Right lobe of liver (tissue), 6 donors: ENCODE measurements around the gene CCDC180. TPM values are rescaled to one million over a fixed set of nuclear protein-coding genes. Genes with fewer than 3 reads are reported as not detected.

ENCODE experiments used
- ATAC-seq, 4 donors: fragments of 200-7000 bp; cut with Tn5 transposase; one replicate each; pipeline ENCODE4 v1.9.1; 2020; ENCODE audit warnings: mild to moderate bottlenecking in 4 of 4, moderate library complexity in 4 of 4
- DNase-seq, 3 donors: peaks; one replicate each; pipeline ENCODE4 v3.0.0-alpha.2; 2020
- H3K27ac ChIP-seq, 3 donors: fragments of 200-600 bp; one replicate each; pipeline ENCODE4 v1.8.0; 2022
- H3K27me3 ChIP-seq, 2 donors: fragments of 200-600 bp; one replicate each; pipeline ENCODE4 v1.8.0; 2022
- H3K36me3 ChIP-seq, 4 donors: fragments of 200-600 bp; sonication (generic) in 1 of 4; one replicate each; pipeline versions ENCODE4 v1.5.1 to v1.8.0; 2017 to 2022; ENCODE audit warnings: control low read depth in 1 of 4
- H3K4me1 ChIP-seq, 4 donors: fragments of 200-600 bp; sonication (generic) in 1 of 4; one replicate each; pipeline versions ENCODE4 v1.5.1 to v1.8.0; 2017 to 2022; ENCODE audit warnings: control low read depth in 1 of 4
- H3K4me3 ChIP-seq, 3 donors: fragments of 200-600 bp; one replicate each; pipeline ENCODE4 v1.8.0; 2022
- H3K9me3 ChIP-seq, 4 donors: fragments of 200-600 bp; sonication (generic) in 1 of 4; one replicate each; pipeline versions ENCODE4 v1.5.1 to v1.8.0; 2017 to 2022; ENCODE audit warnings: control low read depth in 1 of 4
- POLR2A ChIP-seq: fragments of 450-650 bp; IDR thresholded peaks from one replicate; pipeline ENCODE4 v1.6.1; 2017; ENCODE audit warnings: antibody characterized with exemption, mild to moderate bottlenecking
- WGBS: methylation state at CpG from one replicate; pipeline ENCODE4 v1.1.6; 2018; ENCODE audit warnings: low coverage, low lambda C conversion rate; ENCODE audit not compliant: insufficient coverage; ENCODE audit errors: missing lambda C conversion rate; 5-methylcytosine and 5-hydroxymethylcytosine counted together
- intact Hi-C, 2 donors: fragments of 100-400 bp; cut with DNase I; formaldehyde crosslinking; loops; one replicate each; pipeline versions ENCODE4 v1.11.2 to v1.14.1; 2022
- total RNA-seq, 6 experiments: library from RNA; depleted of rRNA in 2 of 6; stranded (reverse); fragments of >200 nt in 2 of 6; fragmentation: NEBNext Ultra II Directional in 3 of 6; extraction: Animal tissue kit (Norgen Biotek cat#: 25700) in 3 of 6; gene quantifications; one replicate each; pipeline versions ENCODE4 v1.1.0 to v1.2.4, GENCODE V29; 2016 to 2023
- TF ChIP-seq, protein P1 (sequence below), 4 donors: fragments of 200-600 bp in 3 of 4; fragments of 450-650 bp in 1 of 4; IDR thresholded peaks; one replicate each; pipeline versions ENCODE4 v1.5.1 to v1.8.0; 2016 to 2022; ENCODE audit warnings: antibody characterized with exemption in 4 of 4, mild to moderate bottlenecking in 2 of 4
- donor health status: DM: no; HTN: yes; CAD: no.
- donor health status: DM: no; HTN: no; CAD: no.
- donor health status: DM: no; HTN: no; CAD: no.
- donor health status: DM: no; HTN: yes; CAD: no.
- donor health status: DM: no; HTN: yes; CAD: no.

CCDC180 gene
- total RNA-seq, 6 experiments from 2014 or later: 0.31 to 1.5 (median 1.0) TPM

DNA sequence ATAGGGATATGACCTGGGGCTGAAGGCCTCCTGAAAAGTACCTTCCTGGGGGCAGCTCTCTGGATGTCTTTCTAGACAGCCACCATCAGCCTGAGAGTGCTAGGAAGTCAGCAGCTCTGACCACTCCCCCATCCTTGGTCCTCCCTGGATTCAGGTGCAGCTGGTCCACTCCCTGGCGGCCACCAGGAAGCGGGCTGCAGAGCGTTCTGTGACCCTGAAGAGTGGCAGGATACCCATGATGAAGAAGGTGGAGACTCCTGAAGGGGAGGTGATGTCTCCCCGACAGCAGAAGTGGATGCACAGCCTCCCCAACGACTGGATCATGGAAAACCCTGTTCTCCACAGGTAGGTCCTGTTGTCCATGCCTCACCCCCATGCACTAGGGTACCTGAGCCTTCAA is 1.8 kb downstream of the CCDC180 start:
- Histone ChIP-seq H3K9me3 (no peaks in the 10 kb centered on the region), H3K27ac (no peak overlapping the region), H3K36me3 (no peaks in the 10 kb centered on the region), H3K27me3 (no peaks in the 10 kb centered on the region), H3K4me3 (no peak overlapping the region), H3K4me1 (peaks cover 0 to 6% (median 0%) of the 10 kb centered on the region in 4 donors)
- DNase-seq (no peak), ATAC-seq (no peak)
- intact Hi-C loops: no loop called here
- no CpG with 5 or more reads among the region's 5 CpGs for WGBS
- TF ChIP-seq, protein P1, sequence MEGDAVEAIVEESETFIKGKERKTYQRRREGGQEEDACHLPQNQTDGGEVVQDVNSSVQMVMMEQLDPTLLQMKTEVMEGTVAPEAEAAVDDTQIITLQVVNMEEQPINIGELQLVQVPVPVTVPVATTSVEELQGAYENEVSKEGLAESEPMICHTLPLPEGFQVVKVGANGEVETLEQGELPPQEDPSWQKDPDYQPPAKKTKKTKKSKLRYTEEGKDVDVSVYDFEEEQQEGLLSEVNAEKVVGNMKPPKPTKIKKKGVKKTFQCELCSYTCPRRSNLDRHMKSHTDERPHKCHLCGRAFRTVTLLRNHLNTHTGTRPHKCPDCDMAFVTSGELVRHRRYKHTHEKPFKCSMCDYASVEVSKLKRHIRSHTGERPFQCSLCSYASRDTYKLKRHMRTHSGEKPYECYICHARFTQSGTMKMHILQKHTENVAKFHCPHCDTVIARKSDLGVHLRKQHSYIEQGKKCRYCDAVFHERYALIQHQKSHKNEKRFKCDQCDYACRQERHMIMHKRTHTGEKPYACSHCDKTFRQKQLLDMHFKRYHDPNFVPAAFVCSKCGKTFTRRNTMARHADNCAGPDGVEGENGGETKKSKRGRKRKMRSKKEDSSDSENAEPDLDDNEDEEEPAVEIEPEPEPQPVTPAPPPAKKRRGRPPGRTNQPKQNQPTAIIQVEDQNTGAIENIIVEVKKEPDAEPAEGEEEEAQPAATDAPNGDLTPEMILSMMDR (IDR thresholded peaks at IDR 0.05): no peak
- no peak for TF ChIP-seq POLR2A

DNA sequence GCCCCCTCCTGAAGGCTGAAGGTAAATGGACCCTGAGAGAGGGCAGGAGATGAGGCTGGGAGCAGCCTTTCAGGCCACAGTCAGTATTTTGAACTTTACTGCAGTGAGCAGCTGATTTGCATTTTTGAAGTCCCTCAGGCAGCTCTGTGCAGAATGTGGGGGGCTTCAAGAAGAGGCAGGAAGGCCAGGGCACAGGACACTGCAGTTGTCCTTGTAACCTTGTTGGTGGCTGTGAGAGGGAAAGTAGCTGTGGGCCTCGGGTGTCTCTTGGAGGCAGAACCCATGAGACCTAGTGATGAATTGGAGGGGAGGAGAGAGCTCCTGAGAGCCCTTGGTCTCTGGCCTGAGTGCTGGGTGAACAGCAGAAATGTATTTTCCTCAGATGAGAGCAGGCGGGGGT is 2.6 kb downstream of the CCDC180 start:
- no peak for TF ChIP-seq POLR2A
- TF ChIP-seq, protein P1 (IDR thresholded peaks at IDR 0.05): no peak
- H3K9me3 ChIP-seq: no peaks in the 10 kb centered on the region
- no peak overlapping the region for H3K4me3 ChIP-seq
- no peak for DNase-seq
- H3K4me1 ChIP-seq: peaks cover 0 to 6% (median 0%) of the 10 kb centered on the region in 4 donors
- no peak overlapping the region for H3K27ac ChIP-seq
- no peaks in the 10 kb centered on the region for H3K27me3 ChIP-seq
- ATAC-seq: no peak
- no peaks in the 10 kb centered on the region for H3K36me3 ChIP-seq
- WGBS: 90% methylated on average over 2 of the region's 2 CpGs
- intact Hi-C loops: no loop called here

DNA sequence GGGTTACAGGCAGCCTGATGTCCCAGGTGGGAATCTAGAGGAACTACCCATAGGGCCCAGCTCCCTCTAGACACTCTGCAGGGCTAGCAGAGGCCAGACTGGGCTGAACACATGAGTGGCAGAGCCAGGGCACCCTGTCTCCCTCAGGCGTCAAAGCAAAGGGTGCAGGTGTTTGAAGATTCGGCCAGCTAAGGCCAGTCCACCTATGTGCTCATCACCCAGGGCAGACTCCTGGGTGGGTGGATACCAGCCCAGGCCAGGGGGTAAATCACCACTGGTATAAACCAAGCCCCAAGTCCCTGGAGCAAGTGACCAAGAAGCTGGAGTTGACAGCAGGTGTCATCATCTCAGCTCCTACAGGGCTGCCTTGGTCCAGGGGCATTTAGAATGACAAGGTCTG is 3.4 kb downstream of the CCDC180 start:
- no peak overlapping the region for H3K27ac ChIP-seq
- TF ChIP-seq, protein P1 (IDR thresholded peaks at IDR 0.05): no peak
- TF ChIP-seq POLR2A: no peak
- ATAC-seq (no peak), DNase-seq (no peak)
- WGBS: no CpG with 5 or more reads among the region's 2 CpGs
- no peak overlapping the region for H3K4me3 ChIP-seq
- no peaks in the 10 kb centered on the region for H3K9me3 ChIP-seq
- H3K4me1 ChIP-seq: peaks cover 0 to 6% (median 0%) of the 10 kb centered on the region in 4 donors
- no peaks in the 10 kb centered on the region for H3K36me3 ChIP-seq
- intact Hi-C loops: no loop called here
- no peaks in the 10 kb centered on the region for H3K27me3 ChIP-seq

DNA sequence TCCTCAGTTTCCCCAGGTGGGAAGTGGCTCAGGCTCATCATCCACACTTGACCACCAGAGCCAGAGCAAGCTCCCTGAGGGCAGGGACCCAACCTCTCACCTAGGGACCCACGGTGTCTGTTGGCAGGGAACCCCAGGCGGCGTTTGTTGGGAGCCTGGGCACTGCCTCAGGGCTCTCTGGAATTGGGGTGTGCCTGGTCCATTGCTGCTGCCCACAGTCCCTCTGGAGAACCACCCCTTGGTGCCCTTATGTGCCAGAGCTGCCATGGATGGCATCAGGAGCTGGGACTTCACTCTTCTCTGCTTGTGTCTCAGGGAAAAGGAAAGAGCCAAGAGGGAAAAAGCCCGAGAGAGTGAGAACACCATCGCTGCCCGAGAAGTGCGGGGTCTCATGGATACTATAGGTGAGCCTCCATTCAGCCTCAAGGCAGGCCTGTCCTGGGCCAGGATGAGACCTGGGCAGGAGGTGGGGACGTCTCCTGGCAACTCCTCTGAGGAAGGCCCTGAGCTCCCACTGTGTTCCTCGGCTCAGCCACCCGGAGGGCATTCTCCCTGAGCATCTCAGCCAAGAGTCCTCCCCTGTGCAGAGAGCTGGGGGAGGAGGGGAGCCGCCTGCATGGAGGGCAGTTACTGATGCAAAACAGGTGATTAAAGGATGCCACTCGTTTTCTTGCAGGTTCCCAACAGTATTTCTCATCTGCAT is 4.5 kb downstream of the CCDC180 start:
- WGBS: 91% methylated on average over 5 of the region's 12 CpGs
- Histone ChIP-seq H3K9me3 (no peaks in the 10 kb centered on the region), H3K4me1 (peaks cover 0 to 6% (median 0%) of the 10 kb centered on the region in 4 donors), H3K36me3 (no peaks in the 10 kb centered on the region), H3K27ac (no peak overlapping the region), H3K27me3 (no peaks in the 10 kb centered on the region), H3K4me3 (no peak overlapping the region)
- TF ChIP-seq, protein P1 (IDR thresholded peaks at IDR 0.05): no peak
- TF ChIP-seq POLR2A: no peak
- DNase-seq: no peak
- ATAC-seq: no peak
- intact Hi-C loops: no loop called here
